ENCODE results near the gene FBXO7. TPM values are rescaled to one million over a fixed set of nuclear protein-coding genes. Genes with fewer than 3 reads are reported as not detected.

FBXO7 gene
- total RNA-seq, 6 donors from 2014 or later = 69.9 to 115 (median 85.4) TPM

GRCh38 chr22:32532820-32533128 is 58.2 kb downstream of the FBXO7 start:
- H3K4me1 ChIP-seq = peaks cover 38 to 49% (median 46%) of the 10 kb centered on the region in 4 donors
- no peak for ATAC-seq (ENCODE audit: low FRiP score in 2 of 2)
- no peaks in the 10 kb centered on the region for H3K27me3 ChIP-seq
- WGBS, 2 donors = 62 to 72% methylated on average over 9 to 10 of the region's 10 CpGs
- H3K27ac ChIP-seq = peak overlapping the region; percentile 73 to 86 (median 82)
- H3K36me3 ChIP-seq = no peaks in the 10 kb centered on the region
- no peak overlapping the region for H3K4me3 ChIP-seq
- TF ChIP-seq POLR2A (IDR thresholded peaks at IDR 0.05) (no peak), EP300 (IDR thresholded peaks at IDR 0.05) (no peak)
- DNase-seq = no peak
- no peaks in the 10 kb centered on the region for H3K9me3 ChIP-seq

- peak in 1 of 2 donors; percentile 47 for ATAC-seq (ENCODE audit: low FRiP score in 2 of 2)
- Histone ChIP-seq H3K27ac (peak overlapping the region; percentile 73 to 86 (median 82)), H3K4me3 (no peak overlapping the region), H3K9me3 (no peaks in the 10 kb centered on the region), H3K36me3 (no peaks in the 10 kb centered on the region), H3K27me3 (no peaks in the 10 kb centered on the region), H3K4me1 (peaks cover 38 to 49% (median 46%) of the 10 kb centered on the region in 4 donors)
- TF ChIP-seq EP300 (IDR thresholded peaks at IDR 0.05) = no peak
- no peak for TF ChIP-seq POLR2A (IDR thresholded peaks at IDR 0.05)
- TF ChIP-seq POLR2AphosphoS5 (IDR thresholded peaks at IDR 0.05) = no peak
- no peak for TF ChIP-seq CTCF (IDR thresholded peaks at IDR 0.05)
- WGBS, 2 donors = 85 to 86% methylated on average over 11 to 15 of the region's 15 CpGs
- no peak for DNase-seq
Observed at GRCh38 chr22:32533265-32534111, 58.9 kb downstream of the FBXO7 start.

GRCh38 chr22:32534252-32535235 is 59.9 kb downstream of the FBXO7 start:
- Histone ChIP-seq H3K4me3 (no peak overlapping the region), H3K9me3 (no peaks in the 10 kb centered on the region), H3K27me3 (no peaks in the 10 kb centered on the region), H3K36me3 (no peaks in the 10 kb centered on the region), H3K4me1 (peaks cover 31 to 47% (median 43%) of the 10 kb centered on the region in 4 donors), H3K27ac (peak overlapping the region; percentile 73 to 86 (median 82))
- ATAC-seq (ENCODE audit: low FRiP score in 2 of 2) = no peak
- no peak for DNase-seq
- 71 to 80% methylated on average over 10 to 15 of the region's 15 CpGs for WGBS, 2 donors
- TF ChIP-seq POLR2AphosphoS5 (IDR thresholded peaks at IDR 0.05) (peak; percentile 60 to 67), EP300 (IDR thresholded peaks at IDR 0.05) (peak in 1 of 4 donors; percentile 38), CTCF (IDR thresholded peaks at IDR 0.05) (no peak), POLR2A (IDR thresholded peaks at IDR 0.05) (no peak)

GRCh38 chr22:32535531-32536190 is 61.0 kb downstream of the FBXO7 start:
- Histone ChIP-seq H3K36me3 (no peaks in the 10 kb centered on the region), H3K9me3 (no peaks in the 10 kb centered on the region), H3K4me3 (no peak overlapping the region), H3K27me3 (no peaks in the 10 kb centered on the region), H3K4me1 (peaks cover 32 to 44% (median 38%) of the 10 kb centered on the region in 4 donors), H3K27ac (peak overlapping the region in 3 of 4 donors; percentile 11 to 86 (median 82))
- DNase-seq (no peak), ATAC-seq (ENCODE audit: low FRiP score in 2 of 2) (no peak)
- 78 to 91% methylated on average over 6 to 11 of the region's 11 CpGs for WGBS, 2 donors
- TF ChIP-seq POLR2AphosphoS5 (IDR thresholded peaks at IDR 0.05) (no peak), EP300 (IDR thresholded peaks at IDR 0.05) (no peak), CTCF (IDR thresholded peaks at IDR 0.05) (no peak), POLR2A (IDR thresholded peaks at IDR 0.05) (no peak)

Data from upper lobe of left lung (tissue), 6 donors.